A673 (cell line): ENCODE data around the gene NFATC3. TPM values are rescaled to one million over a fixed set of nuclear protein-coding genes. Genes with fewer than 3 reads are reported as not detected.

Experiments used
- BruUV-seq: library from RNA; stranded (reverse); fragments of 400-500 nt; replicated peaks from 2 replicates; lab custom pipeline; 2021; lab: Mats Ljungman, UMichigan
- CTCF ChIA-PET: fragments of 300-600 bp; sonication (Branson Sonifier 250); formaldehyde crosslinking; loops from one replicate; lab custom pipeline; 2022; ENCODE audit warnings: antibody characterized with exemption; lab: Charles Lee
- POLR2A ChIA-PET: fragments of 300-600 bp; sonication (Branson Sonifier 250); formaldehyde crosslinking; loops from one replicate; lab custom pipeline; 2022; ENCODE audit warnings: antibody characterized with exemption; ENCODE audit not compliant: low non-redundant PET; lab: Charles Lee
- DNase-seq: peaks from one replicate; pipeline ENCODE4 v3.0.0-alpha.2; 2015; ENCODE audit warnings: low spot score
- H3K27ac ChIP-seq: fragments of 200-600 bp; sonication (generic); 2 replicates; pipeline ENCODE4 v1.5.1; 2016; ENCODE audit warnings: mixed run types, low read depth, mild to moderate bottlenecking, mixed read lengths, antibody characterized with exemption, low read length; ENCODE audit not compliant: poor library complexity, severe bottlenecking
- H3K27me3 ChIP-seq: fragments of 200-600 bp; sonication (generic); replicated peaks from 2 replicates; pipeline ENCODE4 v1.6.1; 2017; ENCODE audit warnings: mixed run types, low read depth, mild to moderate bottlenecking, mixed read lengths, antibody characterized with exemption, low read length; ENCODE audit not compliant: insufficient read depth, poor library complexity
- H3K36me3 ChIP-seq: fragments of 200-600 bp; sonication (generic); 2 replicates; pipeline ENCODE4 v1.6.1; 2016; ENCODE audit warnings: mixed run types, mild to moderate bottlenecking, mixed read lengths, antibody characterized with exemption, low read length; ENCODE audit not compliant: insufficient read depth, poor library complexity, severe bottlenecking
- H3K4me1 ChIP-seq: fragments of 200-600 bp; sonication (generic); 2 replicates; pipeline ENCODE4 v1.6.1; 2017; ENCODE audit warnings: mixed run types, mild to moderate bottlenecking, mixed read lengths, antibody characterized with exemption, low read length; ENCODE audit not compliant: insufficient read depth, poor library complexity, severe bottlenecking
- H3K4me3 ChIP-seq: fragments of 200-600 bp; sonication (generic); 2 replicates; pipeline ENCODE4 v1.5.1; 2016; ENCODE audit warnings: low read depth, mixed run types, mild to moderate bottlenecking, mixed read lengths, low read length; ENCODE audit not compliant: poor library complexity, severe bottlenecking
- H3K9me3 ChIP-seq: fragments of 200-600 bp; sonication (generic); 2 replicates; pipeline ENCODE4 v1.6.1; 2016; ENCODE audit warnings: mixed run types, low read depth, mild to moderate bottlenecking, mixed read lengths, antibody characterized with exemption, low read length; ENCODE audit not compliant: poor library complexity, severe bottlenecking
- CTCF ChIP-seq: fragments of 300-800, 200-600 bp; sonication (generic); conservative IDR thresholded peaks from 2 replicates; pipeline ENCODE4 v1.5.1; 2017; ENCODE audit warnings: low read depth, mild to moderate bottlenecking, antibody characterized with exemption, low read length, moderate library complexity, mixed read lengths
- EZH2 ChIP-seq: fragments of 200-600 bp; sonication (generic); IDR thresholded peaks from 2 replicates; pipeline ENCODE4 v1.6.1; 2017; ENCODE audit warnings: borderline replicate concordance, low read depth, mild to moderate bottlenecking, mixed read lengths, antibody characterized with exemption, low read length; ENCODE audit not compliant: poor library complexity, severe bottlenecking
- intact Hi-C: fragments of 100-400 bp; cut with micrococcal nuclease; formaldehyde crosslinking; loops from one replicate; pipeline ENCODE4 v1.10.0; 2022; ENCODE audit not compliant: unreplicated experiment
- total RNA-seq: library from RNA; stranded (reverse); gene quantifications from 2 replicates; pipeline ENCODE4 v1.2.3, GENCODE V29; 2021

NFATC3 gene
- total RNA-seq, 1 experiment from 2014 or later, result 56.0 TPM

- TF ChIP-seq EZH2 (no peak), CTCF (no peak)
- POLR2A ChIA-PET, result no interaction called here
- no peak overlapping the region for H3K4me3 ChIP-seq
- no peaks in the 10 kb centered on the region for H3K9me3 ChIP-seq
- H3K36me3 ChIP-seq, result no peaks in the 10 kb centered on the region
- CTCF ChIA-PET, result interaction anchor here (0.5 to 0.6 kb wide), 2 partner anchors 69 to 252 kb away, joined by 3 to 4 read pairs; no protein-coding TSS in a partner anchor
- H3K27me3 ChIP-seq, result no peaks in the 10 kb centered on the region
- DNase-seq, result no peak
- no TSS peak for BruUV-seq
- H3K4me1 ChIP-seq, result peaks cover 9% of the 10 kb centered on the region
- intact Hi-C loops, result no loop called here
- no peak overlapping the region for H3K27ac ChIP-seq
These were observed 148.6 kb downstream of the NFATC3 start for GRCh38 chr16:68233835-68234187.

- intact Hi-C loops, result no loop called here
- Histone ChIP-seq H3K27me3 (no peaks in the 10 kb centered on the region), H3K4me1 (peaks cover 9% of the 10 kb centered on the region), H3K4me3 (no peak overlapping the region), H3K36me3 (no peaks in the 10 kb centered on the region), H3K9me3 (no peaks in the 10 kb centered on the region), H3K27ac (no peak overlapping the region)
- CTCF ChIA-PET, result interaction anchor here (0.5 to 0.6 kb wide), 2 partner anchors 70 to 253 kb away, joined by 3 to 4 read pairs; no protein-coding TSS in a partner anchor
- no TSS peak for BruUV-seq
- no peak for TF ChIP-seq EZH2
- TF ChIP-seq CTCF, result no peak
- POLR2A ChIA-PET, result no interaction called here
- no peak for DNase-seq
These were observed 149.3 kb downstream of the NFATC3 start for GRCh38 chr16:68234188-68235107.

- H3K27ac ChIP-seq, result no peak overlapping the region
- intact Hi-C loops, result no loop called here
- no peaks in the 10 kb centered on the region for H3K36me3 ChIP-seq
These were observed 150.1 kb downstream of the NFATC3 start for GRCh38 chr16:68235108-68235886.

More at GRCh38 chr16:68235108-68235886, 150.1 kb downstream of the NFATC3 start:
- no TSS peak for BruUV-seq
- TF ChIP-seq CTCF (no peak), EZH2 (no peak)
- POLR2A ChIA-PET, result no interaction called here
- no peaks in the 10 kb centered on the region for H3K27me3 ChIP-seq
- CTCF ChIA-PET, result no interaction called here
- H3K9me3 ChIP-seq, result no peaks in the 10 kb centered on the region
- no peak overlapping the region for H3K4me3 ChIP-seq
- H3K4me1 ChIP-seq, result peaks cover 9% of the 10 kb centered on the region
- DNase-seq, result no peak
